HG03354 (cell line): ENCODE data around the gene ATF6.
A peak's percentile ranks its signal among the peaks of the same experiment; 100 is the strongest.

ENCODE experiments used
- ATAC-seq: cut with Tn5 transposase; IDR thresholded peaks from one replicate; pipeline ENCODE4 v1.9.1; 2021; ENCODE audit warnings: mild to moderate bottlenecking; ENCODE audit not compliant: unreplicated experiment, poor library complexity, severe bottlenecking

The ATF6 gene

DNA sequence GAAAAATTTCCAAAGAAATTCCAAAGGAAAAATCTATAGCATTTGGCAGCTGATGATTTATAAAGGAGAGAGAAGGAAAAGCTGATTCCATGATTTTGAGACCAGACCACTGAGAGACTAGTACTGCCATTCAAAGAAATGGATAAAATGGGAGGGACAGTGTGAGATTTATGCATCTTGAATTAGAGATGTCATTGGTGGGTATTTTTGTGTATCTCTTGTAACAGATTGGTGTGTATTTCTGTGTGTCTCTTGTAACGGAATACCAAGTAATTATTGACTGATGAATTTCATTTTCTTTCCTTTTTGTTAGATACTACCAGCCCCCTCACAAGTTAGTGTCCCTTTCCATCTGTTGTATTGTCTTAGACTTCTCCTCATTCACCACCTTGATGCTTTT, 155.4 kb downstream of the ATF6 start:
- ATAC-seq, result no peak

DNA sequence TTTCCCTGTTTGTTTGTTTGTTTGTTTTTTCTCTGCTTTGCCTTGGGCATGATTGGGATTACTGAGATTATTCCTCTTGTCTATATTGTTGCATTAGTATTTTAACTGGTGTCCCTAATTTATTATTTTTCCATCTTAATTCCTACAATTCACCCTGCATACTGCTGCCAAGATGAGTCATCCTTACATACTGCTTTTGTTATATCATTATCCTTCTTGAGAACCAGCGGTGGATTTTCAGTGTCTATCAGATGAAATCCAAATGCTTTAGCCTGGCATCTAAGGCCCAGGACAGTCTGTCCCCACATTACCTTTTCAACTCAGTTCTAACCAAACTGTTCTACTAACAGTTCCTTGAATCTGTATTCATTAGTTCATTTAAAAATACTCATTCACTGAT, 155.9 kb downstream of the ATF6 start:
- no peak for ATAC-seq

DNA sequence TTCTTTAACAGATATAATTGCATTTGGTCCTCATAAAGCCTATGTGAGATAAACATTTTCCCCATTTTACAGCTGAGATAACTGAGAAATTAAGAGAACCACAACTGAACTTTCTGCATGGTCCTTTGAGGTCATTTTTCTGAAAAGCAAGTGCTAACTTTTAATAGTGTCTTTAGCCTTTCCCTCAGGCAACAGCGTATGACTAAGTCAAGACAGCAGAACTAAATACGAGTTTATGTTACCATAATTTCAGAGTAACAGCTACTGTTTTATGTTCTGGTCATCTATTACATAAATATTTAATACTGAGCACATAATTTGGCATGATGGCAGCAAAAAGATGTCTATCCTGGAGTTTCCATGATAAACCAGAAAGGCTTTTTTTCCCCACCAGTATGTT, 161.9 kb downstream of the ATF6 start:
- no peak for ATAC-seq

DNA sequence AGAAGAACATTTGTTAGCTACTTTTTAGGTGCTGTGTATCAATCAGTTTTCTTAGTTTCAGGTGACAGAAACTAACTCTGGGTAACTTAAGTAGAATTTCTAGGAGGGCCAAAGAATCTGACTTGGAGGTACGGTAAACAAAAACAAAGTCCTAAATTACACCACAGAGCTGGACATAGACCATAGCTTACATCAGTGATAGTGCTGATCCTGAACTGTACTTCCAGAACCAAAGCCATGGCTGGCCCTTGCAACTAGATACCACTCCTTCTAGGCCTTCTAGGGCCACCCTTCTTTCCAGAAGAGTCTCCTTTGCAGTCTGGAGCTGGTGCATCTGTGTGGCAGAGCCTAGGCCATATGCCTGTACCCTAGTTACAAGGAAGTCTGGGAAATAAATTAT, 163.0 kb downstream of the ATF6 start:
- ATAC-seq, result no peak

DNA sequence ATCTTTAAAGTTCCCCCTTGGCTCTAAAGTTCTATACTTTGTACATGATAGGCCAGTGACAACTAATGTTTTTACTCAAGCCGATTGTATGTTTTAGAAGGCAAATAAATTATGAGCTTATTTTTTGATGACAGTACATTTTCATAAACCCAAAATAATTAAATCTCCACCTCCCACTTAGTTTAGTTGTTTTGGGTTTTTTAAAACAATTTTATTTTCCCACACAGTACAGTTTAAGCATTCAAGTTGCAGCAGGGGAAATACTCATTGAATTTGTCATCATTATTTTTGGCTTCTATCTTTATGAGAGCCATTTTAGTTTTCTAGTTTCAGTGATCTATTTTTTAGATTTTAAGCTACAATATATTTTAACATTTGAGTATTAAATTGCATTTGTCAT, 163.9 kb downstream of the ATF6 start:
- no peak for ATAC-seq

DNA sequence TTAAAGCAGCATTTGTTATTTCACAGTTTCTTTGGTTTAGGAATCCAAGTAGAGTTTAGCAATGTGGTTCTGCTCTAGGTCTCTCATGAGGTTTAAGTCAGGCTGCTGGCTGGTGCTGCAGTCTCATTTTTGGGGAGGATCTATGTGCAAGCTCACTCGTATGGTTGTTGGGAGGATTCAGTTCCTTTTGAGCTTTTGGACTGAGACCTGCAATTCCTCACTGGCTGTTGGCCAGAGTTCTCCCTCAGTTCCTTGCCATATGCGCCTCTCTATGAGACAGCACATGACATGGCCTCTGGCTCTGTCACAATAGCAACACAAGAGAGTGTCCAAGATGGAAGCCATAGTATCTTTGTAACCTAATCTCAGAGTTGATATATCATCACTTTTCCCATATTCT, 166.5 kb downstream of the ATF6 start:
- no peak for ATAC-seq

DNA sequence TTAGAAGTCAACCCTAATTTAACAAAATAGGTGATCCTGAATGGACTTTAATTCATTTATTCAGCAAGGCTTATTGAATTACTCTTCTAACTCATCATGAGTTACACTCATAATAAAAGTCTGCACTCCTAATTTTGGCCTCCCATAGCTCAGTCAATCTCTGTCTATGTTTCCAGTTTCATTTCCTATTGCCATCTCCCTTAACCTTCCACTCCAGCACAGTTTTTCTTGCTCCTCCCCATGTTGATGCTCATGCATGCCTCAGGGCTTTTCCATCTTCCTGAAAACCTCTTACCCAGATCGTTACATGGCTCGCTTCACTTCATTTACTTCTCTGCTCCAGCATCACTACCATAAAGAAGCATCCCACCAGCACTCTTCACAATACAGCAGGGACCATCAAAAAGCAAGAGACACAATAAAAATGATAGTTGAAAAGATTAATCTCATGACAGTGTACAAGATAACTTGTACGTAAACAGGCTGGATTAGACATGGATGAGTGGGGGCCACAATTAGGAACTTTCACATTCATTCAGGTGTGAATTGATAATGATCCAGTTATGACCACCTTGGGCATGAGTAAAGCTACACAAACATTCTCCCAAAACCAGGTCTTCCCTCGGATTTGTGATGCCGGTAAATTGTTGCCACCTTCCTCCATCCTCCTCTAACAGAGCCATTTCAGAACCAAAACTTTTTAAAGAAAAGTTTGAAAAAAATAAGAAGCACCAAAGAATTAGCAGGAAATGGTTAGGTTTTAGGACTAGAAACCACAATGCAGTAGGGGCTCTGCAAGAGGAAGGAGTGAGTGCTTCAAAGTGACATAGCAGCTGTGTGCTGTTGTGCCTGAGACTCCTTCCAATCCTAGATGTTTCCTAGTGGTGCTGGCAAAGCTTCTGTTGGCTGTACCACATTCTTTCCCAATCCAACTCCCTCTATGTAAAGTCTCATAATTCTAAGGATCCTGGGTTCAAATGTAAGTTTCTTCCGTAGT, 167.8 kb downstream of the ATF6 start:
- peak; percentile 70 for ATAC-seq

DNA sequence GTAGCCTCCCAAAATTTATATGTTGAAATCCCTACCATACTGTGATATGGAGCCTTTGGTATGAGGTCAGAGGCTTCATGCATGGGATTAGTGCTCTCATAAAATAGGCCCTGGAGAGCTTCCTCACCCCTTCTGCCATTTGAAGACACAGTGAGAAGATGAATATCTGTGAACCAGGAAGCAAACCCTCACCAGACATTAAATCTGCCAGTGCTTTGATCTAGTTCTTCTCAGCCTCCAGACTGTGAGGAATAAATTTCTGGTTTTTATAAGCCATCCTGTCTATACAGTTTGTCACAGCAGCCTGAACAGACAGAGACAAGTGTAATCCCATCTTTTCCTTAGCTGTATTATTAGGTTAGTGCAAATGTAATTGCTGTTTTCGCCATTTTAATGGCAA, 169.1 kb downstream of the ATF6 start:
- ATAC-seq, result no peak

DNA sequence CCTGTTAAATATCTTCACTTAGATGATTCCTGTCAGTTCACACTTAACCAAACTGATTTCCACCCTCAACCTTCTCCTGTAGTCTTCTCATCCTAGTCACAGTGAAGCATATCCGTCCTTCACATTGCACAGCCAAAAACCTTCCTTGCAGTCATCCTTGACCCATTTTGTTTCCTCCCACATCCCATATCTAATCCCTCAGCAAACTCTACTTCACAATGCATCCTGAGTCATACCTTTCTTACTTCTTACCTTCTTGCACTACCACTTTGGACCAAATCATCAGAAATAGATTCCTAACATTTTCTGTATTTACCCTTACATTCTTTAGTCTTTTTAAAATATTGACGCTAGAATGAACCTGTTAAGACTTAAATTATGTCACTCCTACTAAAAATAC, 170.7 kb downstream of the ATF6 start:
- no peak for ATAC-seq

DNA sequence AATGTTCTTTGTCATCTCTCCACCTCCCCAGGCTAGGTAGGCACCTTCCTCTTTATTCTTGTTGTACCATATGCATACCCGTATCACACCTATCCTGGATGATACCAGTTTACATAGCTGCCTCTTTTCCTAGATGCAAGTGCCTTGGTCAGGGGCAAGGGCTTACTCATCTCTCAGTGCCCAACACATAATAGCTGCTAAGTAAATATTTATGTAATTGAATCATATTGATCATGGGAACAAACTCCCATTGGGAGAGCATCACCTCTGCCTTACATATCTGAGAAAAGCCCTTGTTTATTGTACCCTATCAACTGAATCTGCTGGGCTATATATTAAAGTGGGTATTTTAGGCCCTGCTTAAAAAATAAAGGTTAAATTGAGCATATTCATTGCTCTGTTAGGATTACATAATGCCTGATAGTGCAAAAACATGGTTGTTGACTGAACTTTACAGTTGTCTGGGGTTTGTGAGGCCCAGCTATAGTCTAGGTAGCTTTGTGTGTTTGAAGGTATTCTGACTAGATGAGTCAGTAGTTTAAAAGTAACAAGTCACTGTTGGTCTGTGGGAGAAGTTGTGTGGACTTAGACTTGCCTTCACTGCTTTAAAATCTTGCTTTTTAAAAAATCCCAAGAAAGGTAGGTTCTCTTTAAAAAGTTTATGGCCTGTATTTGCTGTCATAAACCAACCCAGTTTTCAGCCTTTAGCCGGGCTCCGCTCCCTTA, 174.9 kb downstream of the ATF6 start:
- no peak for ATAC-seq

DNA sequence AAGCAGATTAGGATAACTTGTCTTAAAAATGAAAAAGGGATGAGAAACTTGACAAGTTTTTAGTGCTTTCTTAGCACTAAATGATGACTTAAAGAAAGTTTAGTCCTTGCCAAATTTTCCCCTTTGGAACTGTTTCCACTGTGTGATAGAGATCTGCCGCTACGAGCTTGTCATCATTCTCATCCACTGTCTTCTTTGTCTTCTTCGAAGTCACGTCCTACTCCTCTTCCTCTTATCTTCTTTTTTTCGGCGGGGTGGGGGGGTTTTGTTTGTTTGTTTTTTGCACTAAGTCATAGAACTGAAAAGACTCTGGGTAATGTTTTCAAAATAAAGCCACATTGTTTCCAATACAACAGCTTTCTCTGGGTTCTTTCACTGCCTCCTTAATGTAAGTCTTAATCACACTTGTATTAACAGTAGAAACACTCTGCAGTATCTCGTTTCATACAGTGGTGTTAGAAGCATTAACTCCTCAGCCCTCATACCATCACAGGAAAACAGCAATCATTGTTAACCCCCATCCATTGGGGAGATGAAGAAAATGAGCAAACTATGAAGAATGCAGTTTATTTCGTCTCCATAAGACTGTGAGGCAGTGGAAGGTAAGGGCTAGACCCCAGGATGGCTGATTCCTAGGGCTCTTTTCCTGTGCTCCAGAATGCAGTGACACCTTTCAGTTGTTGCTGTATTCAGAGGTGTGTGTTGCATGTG, 175.8 kb downstream of the ATF6 start:
- no peak for ATAC-seq

DNA sequence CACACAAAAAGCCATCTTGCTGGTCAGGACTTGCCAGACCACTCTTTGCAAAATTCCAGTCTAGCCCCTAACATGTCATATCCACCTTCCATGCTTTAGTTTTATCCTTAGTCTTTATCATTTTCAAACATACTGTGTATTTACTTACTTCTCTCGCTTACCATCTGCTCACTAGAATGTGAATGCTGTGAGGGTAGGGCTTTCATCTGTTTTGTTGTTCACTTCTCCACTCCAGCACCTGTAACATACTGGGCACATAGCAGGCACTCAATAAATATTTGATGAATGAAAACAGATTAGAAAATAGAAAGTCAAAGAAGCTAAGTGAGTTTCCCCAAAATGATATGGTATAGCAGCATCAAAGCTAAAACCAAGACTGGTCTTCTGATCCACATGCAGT, 177.6 kb downstream of the ATF6 start:
- ATAC-seq, result no peak

DNA sequence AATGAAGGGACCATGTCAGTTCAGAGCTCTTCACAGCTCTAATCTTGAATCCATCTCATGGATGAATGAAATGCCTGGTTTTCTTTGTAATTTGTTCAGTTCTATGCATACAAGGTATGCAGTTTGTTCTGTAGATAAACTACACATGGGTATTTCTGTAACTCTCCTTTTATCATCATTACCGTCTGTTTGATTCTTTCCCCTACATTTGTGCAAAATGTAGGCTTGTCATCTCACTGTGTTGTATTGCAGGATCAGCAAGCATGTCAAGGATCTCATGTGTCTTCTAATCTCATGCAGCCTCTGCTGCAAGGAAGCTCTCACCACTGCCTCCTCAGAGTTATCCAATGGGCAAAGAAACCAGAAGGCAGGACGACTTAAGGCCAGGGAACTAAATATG, 178.3 kb downstream of the ATF6 start:
- no peak for ATAC-seq

DNA sequence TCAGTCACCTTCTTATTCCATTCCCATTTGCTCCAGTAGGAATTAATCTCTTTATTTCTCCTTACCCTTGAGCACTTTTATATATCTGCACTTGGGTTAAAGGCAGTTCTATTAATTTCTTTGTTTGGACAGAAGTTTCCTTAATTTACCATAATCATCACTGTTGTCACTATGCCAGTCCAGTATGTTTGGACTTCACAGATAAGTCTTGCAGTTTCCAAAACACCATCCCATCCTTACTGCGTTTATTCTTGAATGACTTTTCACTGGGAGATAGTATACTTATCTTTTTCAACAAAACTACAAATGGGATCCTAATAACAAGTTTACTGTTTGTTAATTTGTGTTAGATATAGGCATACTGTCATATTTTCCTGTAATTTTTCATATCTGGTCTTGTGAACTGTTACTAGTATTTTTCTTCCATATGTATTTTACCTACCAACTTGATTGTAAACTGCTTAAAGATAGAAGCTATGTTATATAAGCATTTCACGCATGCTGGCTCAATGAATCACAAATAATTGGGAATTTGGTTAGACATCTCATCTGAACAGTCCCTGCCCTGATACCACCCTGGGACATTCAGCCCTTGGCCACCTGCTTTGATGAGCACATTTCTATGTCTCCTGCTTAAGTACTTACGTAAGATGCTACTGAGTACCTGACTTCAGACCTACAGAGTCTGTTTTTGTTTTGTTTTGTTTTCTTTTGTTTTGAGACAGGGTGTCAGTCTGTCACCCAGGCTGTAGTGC, 179.4 kb downstream of the ATF6 start:
- ATAC-seq, result no peak

DNA sequence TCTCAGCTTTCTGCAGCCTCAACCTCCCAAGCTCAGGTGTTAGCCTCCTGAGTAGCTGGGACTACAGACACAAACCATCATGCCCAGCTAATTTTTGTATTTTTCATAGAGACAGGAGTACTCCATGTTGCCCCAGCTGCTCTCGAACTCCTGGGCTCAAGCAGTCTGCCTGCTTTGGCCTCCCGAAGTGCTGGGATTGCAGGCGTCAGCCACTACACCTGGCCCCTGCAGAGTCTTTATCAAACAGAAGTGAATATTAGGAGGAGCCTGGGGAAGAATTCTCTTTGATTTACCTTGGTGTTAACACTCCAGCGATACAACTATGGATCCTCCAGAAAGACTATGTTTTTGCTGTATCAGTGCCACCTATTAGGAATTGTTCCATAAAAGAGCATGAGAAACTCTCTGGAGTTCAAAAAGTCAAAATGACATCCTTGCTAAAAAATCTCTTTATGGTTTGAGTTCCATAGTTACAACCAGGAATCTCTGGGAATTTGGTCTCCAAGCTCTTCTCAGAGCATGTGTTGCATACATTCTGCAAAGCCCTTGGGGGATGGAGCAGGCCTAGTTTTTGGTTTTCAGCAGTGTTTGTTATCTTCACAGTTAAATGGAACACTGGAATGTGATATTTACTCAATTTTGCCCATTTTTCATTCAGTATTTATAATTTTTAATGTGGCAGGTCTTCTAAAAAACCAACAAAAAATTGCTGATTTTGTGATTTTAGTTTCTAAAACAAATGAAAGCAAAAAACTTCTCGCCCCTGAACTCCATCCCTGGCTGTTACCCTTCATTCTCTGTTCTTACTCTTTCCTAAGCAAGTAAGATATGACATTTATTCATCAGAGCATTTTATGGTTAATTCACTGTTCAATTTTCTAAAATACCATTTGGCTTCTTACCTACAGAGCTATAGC, 180.2 kb downstream of the ATF6 start:
- ATAC-seq, result no peak

DNA sequence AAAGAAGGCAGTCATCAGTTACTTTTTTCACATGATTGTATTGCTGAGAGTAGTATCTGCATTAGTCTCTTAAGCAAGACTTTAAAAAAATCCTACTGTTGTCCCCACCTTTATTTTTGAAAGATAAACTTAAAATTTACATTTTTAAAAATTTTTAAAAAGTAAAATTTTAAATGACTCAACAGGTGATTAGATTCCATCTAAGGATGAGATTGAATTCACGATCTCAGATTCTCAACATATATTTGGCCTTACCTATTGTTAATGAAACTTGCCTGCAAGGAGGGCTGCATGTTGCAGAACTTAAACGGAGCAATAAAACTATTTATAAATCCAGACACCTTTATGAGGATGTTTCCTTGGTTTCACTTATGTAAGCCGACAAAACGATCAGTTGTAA, 182.3 kb downstream of the ATF6 start:
- no peak for ATAC-seq

DNA sequence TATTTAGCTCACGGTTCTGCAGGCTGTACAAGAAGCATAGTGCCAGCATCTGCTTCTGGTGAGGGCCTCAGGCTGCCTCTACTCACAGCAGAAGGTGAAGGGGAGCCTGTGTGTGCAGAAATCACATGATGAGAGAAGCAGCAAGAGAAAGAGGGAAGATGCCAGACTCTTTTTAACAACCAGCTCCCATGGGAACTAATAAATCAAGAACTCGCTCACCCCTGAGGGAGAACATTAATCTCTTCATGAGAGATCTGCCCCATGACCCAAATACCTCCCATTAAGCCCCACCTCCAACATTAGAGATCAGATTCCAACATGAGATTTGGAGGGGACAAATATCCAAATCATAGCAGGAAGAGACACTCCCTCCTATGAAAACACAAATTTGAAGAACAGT, 183.4 kb downstream of the ATF6 start:
- ATAC-seq, result no peak

DNA sequence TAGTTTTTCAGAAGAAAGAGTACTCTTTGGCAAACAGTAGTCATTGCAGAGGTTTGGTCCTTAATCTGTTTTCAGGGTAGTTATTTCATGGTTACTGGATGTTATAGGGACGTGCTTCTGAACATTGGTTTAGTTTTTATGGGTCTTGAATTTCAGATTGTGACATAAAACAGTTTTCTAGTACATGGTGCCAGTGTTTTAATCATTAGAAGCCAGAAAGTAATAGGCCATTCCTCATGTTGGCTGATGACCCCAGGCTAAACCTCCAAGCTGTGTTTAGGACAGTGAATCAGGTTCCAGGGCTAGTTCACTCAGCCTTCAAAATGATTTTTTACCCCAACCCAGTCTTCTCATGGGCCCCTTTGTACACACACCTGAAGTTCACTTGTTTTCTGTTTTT, 184.3 kb downstream of the ATF6 start:
- no peak for ATAC-seq

DNA sequence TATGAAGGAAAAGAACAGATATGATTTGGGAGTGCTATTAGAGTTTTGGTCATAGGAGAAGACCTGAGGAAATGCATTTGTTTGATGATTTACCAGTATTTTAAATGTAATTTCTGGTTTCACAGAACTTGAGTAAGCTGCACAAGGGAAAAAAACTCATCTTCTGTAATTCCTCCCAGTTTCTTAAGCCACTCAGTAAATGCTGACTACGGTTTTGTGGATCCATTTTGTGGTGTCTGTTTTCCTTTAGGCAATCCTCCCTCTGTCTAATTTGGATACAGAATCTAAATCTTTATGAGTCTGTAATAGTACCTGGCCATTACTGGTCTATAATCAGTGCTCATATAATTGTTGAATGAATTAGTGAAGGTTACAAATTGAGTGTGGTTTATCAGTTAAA, 185.5 kb downstream of the ATF6 start:
- ATAC-seq, result no peak
